HG03066 (cell line): ENCODE measurements around the gene TNNT2.

Experiments used
- ATAC-seq: cut with Tn5 transposase; IDR thresholded peaks from one replicate; pipeline ENCODE4 v1.9.1; 2021; ENCODE audit warnings: low read depth; ENCODE audit not compliant: unreplicated experiment

TNNT2 gene

GRCh38 chr1:201336711-201337450 lies 40.6 kb downstream of the TNNT2 start:
- ATAC-seq: no peak

GRCh38 chr1:201335901-201336300 lies 41.6 kb downstream of the TNNT2 start:
- no peak for ATAC-seq

- ATAC-seq: no peak
Observed at GRCh38 chr1:201335174-201335870, 42.2 kb downstream of the TNNT2 start.

- no peak for ATAC-seq
Observed at GRCh38 chr1:201334325-201335173, 42.9 kb downstream of the TNNT2 start.

- ATAC-seq: no peak
Observed at GRCh38 chr1:201332616-201333335, 44.7 kb downstream of the TNNT2 start.

GRCh38 chr1:201332021-201332420 lies 45.5 kb downstream of the TNNT2 start:
- ATAC-seq: no peak

- ATAC-seq: no peak
Observed at GRCh38 chr1:201331166-201331565, 46.3 kb downstream of the TNNT2 start.

- no peak for ATAC-seq
Observed at GRCh38 chr1:201330541-201330940, 46.9 kb downstream of the TNNT2 start.

- no peak for ATAC-seq
Observed at GRCh38 chr1:201329801-201330200, 47.7 kb downstream of the TNNT2 start.

GRCh38 chr1:201329286-201329685 lies 48.2 kb downstream of the TNNT2 start:
- no peak for ATAC-seq

GRCh38 chr1:201328576-201328975 lies 48.9 kb downstream of the TNNT2 start:
- no peak for ATAC-seq

GRCh38 chr1:201327687-201328240 lies 49.7 kb downstream of the TNNT2 start:
- no peak for ATAC-seq

GRCh38 chr1:201326710-201327109 lies 50.8 kb downstream of the TNNT2 start:
- no peak for ATAC-seq

GRCh38 chr1:201325678-201326060 lies 51.8 kb downstream of the TNNT2 start:
- ATAC-seq: no peak

GRCh38 chr1:201324821-201325677 lies 52.4 kb downstream of the TNNT2 start:
- no peak for ATAC-seq

GRCh38 chr1:201324306-201324705 lies 53.2 kb downstream of the TNNT2 start:
- no peak for ATAC-seq

GRCh38 chr1:201322653-201323510 lies 54.6 kb downstream of the TNNT2 start:
- no peak for ATAC-seq

- no peak for ATAC-seq
Observed at GRCh38 chr1:201321826-201322390, 55.6 kb downstream of the TNNT2 start.
